Glutamatergic neuron (in vitro differentiated cells): ENCODE data around the gene CNKSR1. TPM values are rescaled to one million over a fixed set of nuclear protein-coding genes. Genes with fewer than 3 reads are reported as not detected.

ENCODE experiments used
- DNase-seq: peaks from one replicate; pipeline ENCODE4 v3.0.0; 2022
- H3K27ac Mint-ChIP-seq: one replicate; pipeline ENCODE4 v1.8.0; 2020; ENCODE audit warnings: mild to moderate bottlenecking, mixed read lengths, inconsistent platforms; ENCODE audit not compliant: unreplicated experiment
- H3K27me3 Mint-ChIP-seq: one replicate; pipeline ENCODE4 v1.8.0; 2020; ENCODE audit warnings: mild to moderate bottlenecking, moderate library complexity, mixed read lengths, inconsistent platforms; ENCODE audit not compliant: unreplicated experiment
- H3K36me3 Mint-ChIP-seq: one replicate; pipeline ENCODE4 v1.8.0; 2020; ENCODE audit warnings: mild to moderate bottlenecking, mixed read lengths, inconsistent platforms; ENCODE audit not compliant: unreplicated experiment
- H3K4me1 Mint-ChIP-seq: one replicate; pipeline ENCODE4 v1.8.0; 2020; ENCODE audit warnings: mild to moderate bottlenecking, low read depth, mixed read lengths, inconsistent platforms; ENCODE audit not compliant: unreplicated experiment
- H3K4me3 Mint-ChIP-seq: one replicate; pipeline ENCODE4 v1.8.0; 2020; ENCODE audit warnings: mild to moderate bottlenecking, mixed read lengths, inconsistent platforms; ENCODE audit not compliant: unreplicated experiment
- H3K9me3 Mint-ChIP-seq: one replicate; pipeline ENCODE4 v1.8.0; 2020; ENCODE audit warnings: mild to moderate bottlenecking, moderate library complexity, mixed read lengths, inconsistent platforms; ENCODE audit not compliant: unreplicated experiment
- total RNA-seq: library from RNA; stranded (reverse); fragmentation: NEBNext Ultra II Directional; extraction: Animal tissue kit (Norgen Biotek cat#: 25700); gene quantifications from one replicate; pipeline ENCODE4 v1.2.1, GENCODE V29; 2021; ENCODE audit not compliant: unreplicated experiment
- TF ChIP-seq, protein P1 (sequence below): fragments of 200-600 bp; sonication (generic); IDR thresholded peaks from one replicate; pipeline ENCODE4 v1.5.0; 2021; ENCODE audit not compliant: partially characterized antibody, unreplicated experiment

CNKSR1 gene
- total RNA-seq, 1 donor from 2014 or later, result 9.9 TPM

DNA sequence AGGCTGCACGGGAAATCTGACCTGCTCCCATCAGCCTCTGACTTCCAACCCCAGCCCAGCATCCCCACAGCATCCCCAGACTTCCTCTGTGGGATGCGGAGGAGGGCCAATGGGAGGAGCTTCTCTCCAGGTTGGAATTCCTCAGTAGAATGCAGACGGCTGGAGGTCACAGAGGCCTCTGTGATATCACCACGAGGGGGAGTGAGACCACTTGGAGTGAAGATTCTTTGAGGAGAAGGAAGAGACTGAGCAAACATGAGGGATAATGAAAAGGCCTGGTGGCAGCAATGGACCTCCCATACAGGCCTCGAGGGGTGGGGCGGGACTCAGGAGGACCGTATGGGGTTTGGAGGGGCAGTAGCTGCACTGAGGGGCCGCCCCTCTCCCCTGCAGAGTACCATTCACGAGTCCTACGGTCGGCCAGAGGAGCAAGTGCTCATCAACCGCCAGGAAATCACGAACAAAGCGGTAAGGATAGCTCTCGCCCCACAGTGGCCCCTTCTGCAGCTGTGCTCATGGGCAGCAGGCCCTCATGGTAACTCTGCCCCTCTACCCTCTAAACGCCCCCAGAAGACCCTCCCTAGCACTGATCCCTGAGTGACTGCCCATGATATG, 13.2 kb downstream of the CNKSR1 start, which contains the start of gene CATSPER4:
TSS of gene CATSPER4 (plus strand) at position 230 of the 615 bp plus-strand sequence. CDS start at position 256, 26 bp downstream.
- Mint-ChIP-seq H3K4me1 (no peaks in the 10 kb centered on the region), H3K36me3 (peaks cover 4% of the 10 kb centered on the region), H3K27ac (peak within 1 kb of the TSS; percentile 59), H3K4me3 (no peak within 1 kb of the TSS), H3K27me3 (peaks cover 6% of the 10 kb centered on the region), H3K9me3 (peaks cover 2% of the 10 kb centered on the region)
- TF ChIP-seq, protein P1, sequence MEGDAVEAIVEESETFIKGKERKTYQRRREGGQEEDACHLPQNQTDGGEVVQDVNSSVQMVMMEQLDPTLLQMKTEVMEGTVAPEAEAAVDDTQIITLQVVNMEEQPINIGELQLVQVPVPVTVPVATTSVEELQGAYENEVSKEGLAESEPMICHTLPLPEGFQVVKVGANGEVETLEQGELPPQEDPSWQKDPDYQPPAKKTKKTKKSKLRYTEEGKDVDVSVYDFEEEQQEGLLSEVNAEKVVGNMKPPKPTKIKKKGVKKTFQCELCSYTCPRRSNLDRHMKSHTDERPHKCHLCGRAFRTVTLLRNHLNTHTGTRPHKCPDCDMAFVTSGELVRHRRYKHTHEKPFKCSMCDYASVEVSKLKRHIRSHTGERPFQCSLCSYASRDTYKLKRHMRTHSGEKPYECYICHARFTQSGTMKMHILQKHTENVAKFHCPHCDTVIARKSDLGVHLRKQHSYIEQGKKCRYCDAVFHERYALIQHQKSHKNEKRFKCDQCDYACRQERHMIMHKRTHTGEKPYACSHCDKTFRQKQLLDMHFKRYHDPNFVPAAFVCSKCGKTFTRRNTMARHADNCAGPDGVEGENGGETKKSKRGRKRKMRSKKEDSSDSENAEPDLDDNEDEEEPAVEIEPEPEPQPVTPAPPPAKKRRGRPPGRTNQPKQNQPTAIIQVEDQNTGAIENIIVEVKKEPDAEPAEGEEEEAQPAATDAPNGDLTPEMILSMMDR, result peak; percentile 46
- DNase-seq, result peak; percentile 46

DNA sequence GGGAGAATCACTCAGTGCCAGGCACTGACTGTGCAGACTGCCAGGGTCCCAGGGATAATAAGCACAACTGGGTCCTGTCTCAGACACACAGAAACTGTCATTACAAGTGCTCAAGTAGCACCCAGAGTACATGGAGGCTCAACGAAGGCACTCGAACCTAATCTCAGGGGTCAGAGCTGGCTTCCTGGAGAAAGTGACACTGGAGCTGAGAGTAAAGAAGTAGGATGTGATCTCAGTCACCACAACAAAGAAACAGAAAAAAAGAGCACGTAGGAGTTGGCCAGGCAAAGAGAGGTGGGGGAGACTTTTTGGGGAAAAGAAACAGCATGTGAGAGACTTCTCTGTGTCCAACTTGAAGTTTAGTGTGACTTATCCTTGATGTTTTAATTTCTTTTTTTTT, 14.4 kb downstream of the CNKSR1 start:
- H3K27ac Mint-ChIP-seq, result no peak overlapping the region
- H3K4me3 Mint-ChIP-seq, result no peak overlapping the region
- TF ChIP-seq, protein P1, result no peak
- H3K36me3 Mint-ChIP-seq, result peaks cover 4% of the 10 kb centered on the region
- no peaks in the 10 kb centered on the region for H3K4me1 Mint-ChIP-seq
- H3K27me3 Mint-ChIP-seq, result peaks cover 6% of the 10 kb centered on the region
- peaks cover 2% of the 10 kb centered on the region for H3K9me3 Mint-ChIP-seq
- no peak for DNase-seq

DNA sequence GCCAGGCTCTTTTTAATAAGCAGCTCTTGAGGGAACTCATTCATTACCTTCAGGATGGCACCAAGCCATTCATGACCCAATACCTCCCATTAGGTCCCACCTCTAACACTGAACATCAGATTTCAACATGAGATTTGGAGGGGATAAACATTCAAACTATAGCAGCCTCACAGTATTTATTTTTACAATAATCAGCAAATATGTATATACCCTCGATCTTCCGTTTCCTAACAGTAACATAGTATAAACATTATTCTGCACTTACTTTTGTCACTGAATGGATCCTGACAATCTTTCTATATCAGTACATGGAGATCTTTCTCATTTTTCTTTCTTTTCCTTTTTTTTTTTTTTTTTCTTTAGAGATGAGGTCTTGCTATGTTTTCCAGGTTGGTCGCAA, 18.5 kb downstream of the CNKSR1 start:
- Mint-ChIP-seq H3K27ac (no peak overlapping the region), H3K4me3 (no peak overlapping the region), H3K4me1 (peaks cover under 1% of the 10 kb centered on the region), H3K9me3 (peaks cover 4% of the 10 kb centered on the region), H3K27me3 (peaks cover 4% of the 10 kb centered on the region), H3K36me3 (no peaks in the 10 kb centered on the region)
- TF ChIP-seq, protein P1, result no peak
- no peak for DNase-seq

DNA sequence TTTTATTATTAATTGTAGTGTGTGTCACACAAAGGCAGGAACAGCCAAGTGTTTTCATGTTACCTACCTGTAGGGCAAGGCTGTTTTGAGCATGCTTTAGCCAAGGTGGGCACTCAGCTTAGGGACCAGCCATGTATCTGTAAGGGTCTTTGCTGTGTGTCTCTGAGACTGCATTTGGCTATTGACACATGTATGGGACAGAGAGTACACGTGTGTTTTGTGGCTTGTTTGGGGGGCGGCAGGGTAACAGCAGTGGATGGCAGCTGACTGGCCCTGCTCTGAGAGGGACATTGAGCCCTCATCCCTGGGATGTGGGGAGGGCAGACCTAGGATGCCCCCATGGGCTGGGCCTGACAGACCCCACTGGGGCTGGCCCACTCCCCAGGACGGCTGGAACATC, 20.0 kb downstream of the CNKSR1 start:
- Mint-ChIP-seq H3K27ac (no peak overlapping the region), H3K36me3 (no peaks in the 10 kb centered on the region)

DNA sequence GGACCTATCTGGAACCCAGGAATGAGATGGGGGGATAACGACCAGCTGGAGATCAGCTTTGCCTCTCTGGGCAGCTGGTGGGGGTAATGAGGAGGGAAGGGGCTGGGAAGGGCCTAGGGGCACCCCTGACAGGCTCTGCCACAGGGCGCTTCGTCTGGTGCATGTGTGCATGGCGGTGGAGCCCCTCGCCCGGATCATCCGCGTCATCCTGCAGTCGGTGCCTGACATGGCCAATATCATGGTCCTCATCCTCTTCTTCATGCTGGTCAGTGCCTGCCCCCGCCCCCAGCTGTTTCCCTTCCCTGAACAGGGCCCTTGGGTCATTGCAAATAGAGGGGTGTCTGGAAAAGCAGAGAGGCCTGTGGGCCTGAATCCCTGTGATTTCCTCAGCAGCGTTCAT, 20.5 kb downstream of the CNKSR1 start:
- Mint-ChIP-seq H3K36me3 (no peaks in the 10 kb centered on the region), H3K27ac (no peak overlapping the region), H3K9me3 (peaks cover 4% of the 10 kb centered on the region), H3K4me3 (no peak overlapping the region), H3K4me1 (peaks cover 5% of the 10 kb centered on the region), H3K27me3 (peaks cover 7% of the 10 kb centered on the region)
- TF ChIP-seq, protein P1, result no peak
- no peak for DNase-seq

More for the DNA sequence above, 20.0 kb downstream of the CNKSR1 start:
- Mint-ChIP-seq H3K4me3 (no peak overlapping the region), H3K27me3 (peaks cover 7% of the 10 kb centered on the region), H3K9me3 (peaks cover 4% of the 10 kb centered on the region), H3K4me1 (peaks cover 5% of the 10 kb centered on the region)
- DNase-seq, result no peak
- TF ChIP-seq, protein P1, result no peak
